Activated T-cell treated with anti-CD3 and anti-CD28 coated beads for 24 hours (primary cell): ENCODE results near the gene PRKCQ.
A peak's percentile ranks its signal among the peaks of the same experiment; 100 is the strongest.
"Not testable (repeated sequence)": the region's sequence is repeated elsewhere in the genome, so short reads cannot be mapped to it uniquely, and the experiment has no call there.

Experiments
- DNase-seq: peaks from one replicate; pipeline ENCODE4 v3.0.0-alpha.2; 2020; ENCODE audit warnings: low read depth

PRKCQ gene

DNA sequence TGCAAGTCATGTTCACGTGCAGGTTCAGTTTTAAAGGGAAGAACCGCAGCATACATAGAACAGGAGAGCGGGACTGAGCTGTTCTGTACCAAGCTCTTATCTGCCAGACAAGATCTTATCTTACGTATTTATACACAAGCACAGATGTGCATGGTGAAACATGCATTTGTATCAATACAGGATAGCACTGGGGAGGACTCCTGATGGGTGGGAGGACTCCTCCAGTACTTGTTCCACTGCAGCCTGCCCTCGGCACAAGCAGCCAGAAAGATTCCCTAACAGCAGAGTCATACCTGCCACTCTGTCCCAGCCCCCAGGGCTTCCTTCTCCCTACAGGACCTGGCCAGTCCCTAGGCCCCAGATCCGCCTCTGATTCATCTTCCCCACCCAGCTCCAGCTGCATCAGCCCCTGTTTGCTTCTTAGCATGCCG lies 13.2 kb upstream of the PRKCQ start:
- no peak for DNase-seq

DNA sequence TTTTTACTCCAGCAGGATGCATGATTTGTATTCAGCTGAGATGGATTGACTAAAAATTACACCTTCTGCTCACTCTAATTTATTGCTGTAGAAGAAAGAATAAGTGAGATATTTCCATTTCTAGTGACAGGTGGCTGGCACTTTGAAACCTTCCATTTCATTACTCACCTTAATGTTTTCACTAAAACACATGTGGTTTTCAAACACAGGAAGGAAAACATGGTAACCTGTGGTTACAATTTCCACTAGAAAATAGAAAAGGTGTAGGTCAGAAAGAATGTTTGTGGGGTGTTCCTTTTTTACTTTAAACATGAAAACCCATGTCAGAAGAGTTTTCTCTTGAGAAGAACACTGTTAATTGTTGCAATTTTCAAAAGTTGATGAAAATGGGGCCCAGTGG lies 12.0 kb upstream of the PRKCQ start:
- DNase-seq, result no peak

DNA sequence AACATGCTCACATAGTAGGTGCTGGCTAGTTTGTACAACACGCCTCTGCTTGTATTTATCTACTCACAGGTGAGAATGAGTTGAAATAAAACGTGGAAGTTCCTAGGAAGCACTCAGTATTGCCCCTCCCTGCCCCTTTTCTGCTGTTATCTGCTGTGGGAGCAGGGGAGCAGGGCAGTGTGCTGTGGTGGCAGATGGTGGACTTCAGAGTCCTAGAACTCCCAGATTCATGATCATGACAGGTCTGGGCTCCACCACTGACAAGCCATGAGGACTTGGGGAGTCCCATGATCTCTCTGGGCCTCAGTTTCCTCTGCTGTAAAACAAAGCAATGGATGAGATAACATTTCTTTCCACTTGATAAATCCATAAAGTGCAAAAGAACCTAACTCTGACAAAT lies 11.6 kb upstream of the PRKCQ start:
- DNase-seq, result no peak

DNA sequence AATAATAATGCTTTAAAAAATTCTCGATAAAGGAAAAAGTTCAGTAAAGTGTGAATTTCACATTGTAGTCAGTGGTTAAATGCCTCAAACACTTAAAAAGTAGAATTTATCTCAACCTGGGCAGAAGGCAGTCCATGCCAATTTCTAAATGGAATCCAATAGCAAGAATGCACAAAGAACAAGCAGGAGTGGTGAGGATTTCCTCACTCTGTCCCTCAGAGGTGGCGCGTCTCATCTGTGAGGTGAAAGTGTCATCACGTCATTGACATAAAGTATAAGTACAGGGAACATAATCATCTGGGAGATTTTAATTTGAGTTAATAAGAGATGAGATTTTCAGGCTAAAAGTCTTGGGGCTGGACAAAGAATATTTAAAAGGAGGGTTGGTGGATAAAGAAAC lies 10.0 kb upstream of the PRKCQ start:
- DNase-seq, result no peak

DNA sequence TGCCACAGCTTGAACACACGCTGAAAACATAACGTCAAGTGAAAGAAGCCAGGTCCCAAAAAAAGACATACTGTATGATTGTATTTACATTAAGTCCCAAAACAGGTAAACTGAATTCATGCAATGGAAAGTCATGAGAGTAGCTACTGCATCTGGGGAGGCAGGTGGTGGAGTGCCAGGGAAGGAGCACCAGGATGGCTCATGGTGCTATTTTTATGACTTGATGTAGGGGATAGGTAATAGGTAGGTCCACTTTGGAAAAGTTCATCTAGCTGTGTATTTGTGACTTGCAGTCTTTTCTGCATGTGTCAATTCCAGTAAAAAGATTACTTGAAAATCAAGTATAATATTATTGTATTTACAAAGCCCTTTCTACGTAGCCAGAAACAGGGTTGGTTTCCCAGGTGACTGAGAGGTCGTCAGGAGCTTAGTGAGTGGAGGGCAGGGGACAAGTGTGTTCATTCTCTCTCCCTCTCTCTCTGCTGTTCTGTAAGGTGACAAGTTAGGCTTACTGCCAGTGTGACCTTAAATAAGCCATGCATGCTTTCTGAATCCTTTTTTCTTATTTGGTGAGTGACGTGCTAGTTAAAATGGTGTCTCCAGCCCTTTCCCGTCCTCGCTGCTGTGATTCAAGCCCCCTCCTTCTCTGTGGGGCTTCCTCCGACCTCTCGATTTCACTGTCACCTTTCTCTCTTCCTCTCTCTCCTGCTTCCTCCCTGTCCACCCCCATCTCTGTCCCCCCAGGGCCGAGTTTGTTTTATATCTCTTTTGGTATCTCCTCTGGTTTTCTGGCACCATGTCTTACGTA lies 9.4 kb upstream of the PRKCQ start:
- DNase-seq, result no peak

DNA sequence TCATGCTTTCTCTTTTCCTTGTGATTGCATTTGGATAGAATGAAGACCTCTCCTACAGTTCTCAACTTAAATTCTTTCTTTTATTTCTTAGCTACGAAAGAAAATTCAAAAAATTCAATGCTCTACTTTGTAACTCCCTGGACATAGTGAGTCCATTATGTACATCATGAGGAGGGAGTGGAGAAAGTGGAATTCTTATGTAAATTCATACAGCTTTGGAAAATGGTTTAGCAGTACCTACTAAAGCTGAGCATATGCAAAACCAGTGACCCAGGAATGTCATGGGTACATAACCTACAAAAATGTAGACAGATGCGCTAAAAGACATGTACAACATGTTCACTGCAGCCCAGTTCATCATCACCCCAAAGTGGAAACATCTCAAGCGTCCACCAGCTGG lies 8.8 kb upstream of the PRKCQ start:
- no peak for DNase-seq

DNA sequence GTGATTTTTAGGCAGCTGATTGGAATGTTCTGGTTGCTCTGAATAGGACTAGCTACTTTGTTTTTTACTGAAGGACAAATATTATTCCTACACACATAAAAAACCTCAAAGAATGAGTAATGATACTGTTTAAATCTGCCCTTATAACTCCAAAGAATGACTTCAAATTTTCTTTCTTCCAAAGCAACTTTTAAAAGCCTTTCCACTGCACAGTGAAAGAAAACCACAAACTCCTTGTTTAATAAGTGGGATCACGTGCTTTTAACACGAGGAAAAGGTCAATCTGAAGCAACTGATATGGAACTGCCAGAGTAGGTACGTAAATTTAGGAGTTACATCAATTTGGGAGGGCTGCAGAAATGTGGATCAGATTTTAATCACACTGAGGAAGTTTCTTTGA lies 8.0 kb upstream of the PRKCQ start:
- DNase-seq, result no peak

DNA sequence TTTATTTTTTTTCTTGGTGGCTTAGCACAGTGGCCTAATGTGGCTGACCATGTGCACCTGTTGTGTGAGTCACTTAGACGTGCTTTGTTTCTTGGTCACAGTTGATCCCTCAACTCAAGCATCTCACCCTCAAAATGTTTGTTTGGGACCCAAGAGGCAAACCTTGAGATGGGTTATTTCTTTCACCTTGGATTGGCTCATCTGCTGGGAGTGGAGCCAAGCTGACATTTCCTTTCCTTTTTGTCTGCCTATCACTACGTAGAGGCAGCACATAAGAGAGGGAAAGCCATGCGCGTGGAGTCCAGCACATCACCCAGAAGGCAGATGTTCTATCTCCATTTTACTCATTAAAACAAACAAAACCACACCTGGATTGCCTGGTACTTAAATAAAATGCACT lies 6.4 kb upstream of the PRKCQ start:
- no peak for DNase-seq

DNA sequence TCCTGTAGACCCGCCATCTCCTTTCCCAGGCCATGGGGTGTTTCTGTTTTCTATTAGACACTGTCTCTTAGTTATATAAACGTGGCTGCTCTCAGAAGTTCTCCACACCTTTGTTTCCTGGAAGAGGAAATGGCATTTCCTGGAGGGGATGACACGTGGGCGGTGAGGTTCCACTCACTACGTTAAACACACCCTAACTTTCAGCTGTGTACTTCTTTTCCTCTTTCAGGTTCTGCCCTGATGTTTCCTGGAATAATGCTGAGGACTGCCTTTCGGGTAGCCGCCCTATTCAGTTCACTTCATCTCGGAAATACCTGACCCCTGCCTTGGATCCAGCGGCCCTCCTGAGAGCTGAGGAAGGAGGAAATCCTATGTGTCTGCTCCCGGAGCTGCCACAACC lies 3.4 kb upstream of the PRKCQ start:
- peak; percentile 72 for DNase-seq

DNA sequence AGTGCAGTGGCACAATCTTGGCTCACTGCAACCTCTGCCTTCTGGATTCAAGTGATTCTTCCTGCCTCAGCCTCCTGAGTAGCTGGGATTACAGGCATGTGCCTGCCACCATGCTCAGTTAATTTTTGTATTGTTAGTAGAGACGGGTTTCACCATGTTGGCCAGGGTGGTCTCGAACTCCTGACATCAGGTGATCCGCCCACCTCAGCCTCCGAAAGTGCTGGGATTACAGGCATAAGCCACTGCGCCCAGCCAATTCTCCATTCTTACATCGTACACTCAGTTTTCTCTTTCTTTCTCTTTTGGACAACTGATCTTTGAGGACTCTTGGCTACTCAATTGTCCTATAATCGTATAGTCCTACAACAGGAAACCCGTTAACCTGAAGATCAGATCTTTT lies 2.8 kb upstream of the PRKCQ start:
- not testable (repeated sequence) for DNase-seq

DNA sequence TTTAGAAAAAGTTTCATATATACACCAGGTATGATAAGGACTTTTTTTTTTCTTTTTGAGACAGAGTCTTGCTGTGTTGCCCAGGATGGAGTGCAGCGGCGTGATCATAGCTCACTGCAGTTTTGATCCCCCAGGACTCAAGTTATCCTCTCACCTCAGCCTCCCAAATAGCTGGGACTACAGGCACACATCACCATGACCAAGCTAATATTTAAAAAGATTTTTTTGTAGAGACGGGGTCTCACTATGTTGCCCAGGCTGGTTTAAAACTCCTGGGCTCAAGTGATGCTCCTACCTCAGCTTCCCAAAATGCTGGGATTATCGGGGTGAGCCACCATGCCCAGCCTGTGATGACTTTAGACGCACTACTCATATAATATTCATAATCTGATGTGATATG lies 2.2 kb upstream of the PRKCQ start:
- DNase-seq, result no peak

DNA sequence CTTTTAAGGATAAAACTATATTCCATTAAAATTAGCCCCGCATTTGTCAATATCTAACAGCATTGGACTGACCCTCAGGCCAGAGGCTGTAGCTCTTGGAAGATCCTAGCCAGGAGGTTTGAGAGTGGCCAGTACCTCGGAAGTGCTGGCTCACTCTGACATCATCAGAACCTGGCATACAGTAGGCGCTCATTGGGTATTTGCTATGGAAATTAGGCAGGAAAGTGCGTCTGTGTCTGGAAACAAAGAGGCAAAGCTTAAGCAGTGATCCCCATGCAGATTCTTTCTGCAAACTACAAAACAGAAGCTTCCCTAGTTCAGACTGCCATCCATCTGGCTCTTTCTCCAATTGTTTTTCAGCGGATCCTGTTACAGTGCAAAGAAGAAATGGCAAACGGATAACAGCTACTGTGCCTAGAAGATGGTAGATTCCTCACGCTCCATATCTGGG lies 1.7 kb upstream of the PRKCQ start:
- no peak for DNase-seq

DNA sequence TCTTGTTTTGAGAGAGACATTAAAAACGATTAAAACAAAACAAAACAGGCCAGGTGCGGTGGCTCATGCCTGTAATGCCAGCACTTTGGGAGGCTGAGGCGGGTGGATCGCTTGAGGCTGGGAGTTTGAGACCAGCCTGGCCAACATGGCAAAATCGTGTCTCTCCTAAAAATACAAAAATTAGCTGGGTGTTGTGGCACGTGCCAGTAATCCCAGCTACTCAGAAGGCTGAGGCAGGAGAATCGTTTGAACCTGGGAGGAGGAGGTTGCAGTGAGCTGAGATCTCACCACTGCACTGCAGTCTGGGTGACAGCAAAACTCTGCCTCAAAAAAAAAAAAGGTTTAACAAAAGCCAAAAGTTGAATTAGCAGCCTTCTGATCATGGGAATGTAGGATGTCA lies 1.1 kb upstream of the PRKCQ start:
- not testable (repeated sequence) for DNase-seq

DNA sequence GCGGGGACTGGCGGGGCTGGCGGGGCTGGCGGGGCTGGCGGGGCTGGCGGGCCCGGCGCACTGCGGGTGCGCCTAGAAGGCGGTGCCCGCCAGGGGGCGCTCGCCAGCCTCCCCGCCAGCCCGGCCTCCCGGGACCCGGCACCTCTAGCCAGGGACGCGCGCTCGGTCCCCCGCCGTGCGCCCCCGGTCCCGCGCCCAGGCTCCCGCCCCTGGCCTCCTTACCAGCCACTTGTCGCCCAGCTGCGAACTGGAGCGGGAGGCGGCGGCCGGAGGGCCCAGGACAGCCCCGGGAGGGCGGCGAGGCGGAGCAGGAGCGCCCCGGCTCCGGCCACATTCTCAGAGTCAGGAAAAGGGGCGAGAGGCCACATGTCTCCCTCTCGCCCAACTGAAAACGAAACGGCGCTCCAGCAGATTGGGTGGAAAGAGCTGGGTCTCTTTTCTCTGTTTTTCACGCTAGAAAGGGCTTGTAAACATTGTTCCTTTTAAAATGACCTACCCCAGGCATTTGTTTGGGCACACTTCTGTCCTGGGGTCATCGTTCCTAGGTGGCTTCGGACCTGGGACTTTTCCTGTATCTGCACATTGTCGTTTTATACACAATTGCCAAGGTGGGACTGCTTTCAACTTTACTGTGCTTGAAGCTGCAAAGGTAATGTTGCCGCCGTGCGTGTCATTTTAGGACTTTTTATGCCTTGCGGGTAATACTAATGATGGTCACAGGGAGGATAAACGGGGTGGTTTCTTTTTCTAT lies 378 bp upstream of the PRKCQ start:
- DNase-seq, result peak; percentile 77

DNA sequence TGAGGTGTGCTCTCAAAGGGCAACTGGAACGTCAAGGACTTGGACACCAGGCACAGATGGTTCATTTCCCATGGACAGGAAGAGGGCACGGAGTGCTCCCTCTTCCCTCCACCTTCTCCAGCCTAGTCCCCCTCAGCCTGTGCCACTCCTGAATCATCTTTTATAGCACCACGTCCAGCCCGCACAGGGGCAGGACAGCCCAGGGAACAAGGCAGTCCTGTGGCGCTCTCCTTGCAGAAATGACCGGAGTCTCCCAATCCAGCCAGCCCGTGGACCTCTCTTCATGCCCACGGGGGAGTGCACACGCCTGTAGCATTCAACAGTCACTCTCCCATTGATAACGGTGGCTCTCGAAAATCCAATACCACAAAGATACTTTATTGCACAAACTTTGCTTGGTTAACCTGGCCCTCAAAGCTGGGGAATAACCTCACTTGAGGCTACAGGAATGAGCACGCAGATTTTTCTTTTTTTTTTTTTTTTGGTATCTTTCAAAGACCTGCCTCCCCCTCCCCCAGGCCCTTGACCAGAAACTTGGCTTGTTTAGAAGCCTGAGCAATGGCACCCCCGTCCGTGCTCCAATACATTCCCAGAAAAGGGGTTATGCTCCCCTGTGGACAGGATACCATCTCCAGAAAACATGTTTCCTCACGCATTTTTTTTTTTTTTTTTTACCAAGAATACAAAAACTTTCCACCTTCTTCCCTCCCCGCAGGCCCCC lies 733 bp downstream of the PRKCQ start:
- DNase-seq, result no peak

DNA sequence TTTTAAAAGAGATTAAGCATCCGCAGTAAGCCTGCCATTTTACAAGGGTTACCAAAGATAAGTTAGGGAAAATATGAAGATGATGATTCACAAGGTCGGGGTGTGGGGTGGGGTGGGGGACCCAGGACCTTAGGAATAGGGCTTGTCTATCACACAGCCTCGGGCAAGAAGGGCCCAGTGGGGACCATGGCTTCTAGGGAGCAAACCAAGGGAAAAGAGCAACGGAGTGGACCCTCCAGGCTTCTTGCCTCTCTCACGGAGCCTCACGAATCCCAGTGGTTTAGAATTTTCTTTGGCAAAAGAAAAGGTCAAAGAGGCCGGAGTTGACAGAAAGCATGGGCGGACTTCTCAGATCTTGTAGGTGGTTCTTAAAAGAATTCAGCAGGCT lies 1.3 kb downstream of the PRKCQ start:
- no peak for DNase-seq

DNA sequence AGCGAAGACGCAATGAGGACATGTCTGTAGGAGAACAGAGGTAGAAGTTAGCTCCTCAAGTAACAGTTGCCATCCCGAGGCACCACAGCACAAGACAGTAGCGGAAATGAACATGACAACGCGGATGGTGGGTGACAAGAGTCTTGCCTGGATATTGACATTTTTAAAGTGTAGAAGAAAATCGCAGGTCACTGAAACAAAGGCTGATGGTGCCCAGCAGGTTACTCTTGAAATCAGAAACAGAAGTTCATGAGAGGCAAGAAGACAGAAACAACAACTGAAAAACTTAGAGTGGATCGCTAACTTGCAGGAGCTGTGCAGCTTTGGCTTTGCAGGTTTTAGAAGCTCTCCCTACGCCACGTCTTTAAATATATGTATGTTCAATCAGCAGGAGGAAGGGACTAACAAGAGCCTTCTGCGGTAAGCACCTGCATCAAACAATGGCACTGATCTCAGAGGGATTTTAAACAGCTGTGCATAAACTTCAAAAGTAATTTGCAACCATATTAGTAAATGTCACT lies 1.8 kb downstream of the PRKCQ start:
- DNase-seq, result no peak

DNA sequence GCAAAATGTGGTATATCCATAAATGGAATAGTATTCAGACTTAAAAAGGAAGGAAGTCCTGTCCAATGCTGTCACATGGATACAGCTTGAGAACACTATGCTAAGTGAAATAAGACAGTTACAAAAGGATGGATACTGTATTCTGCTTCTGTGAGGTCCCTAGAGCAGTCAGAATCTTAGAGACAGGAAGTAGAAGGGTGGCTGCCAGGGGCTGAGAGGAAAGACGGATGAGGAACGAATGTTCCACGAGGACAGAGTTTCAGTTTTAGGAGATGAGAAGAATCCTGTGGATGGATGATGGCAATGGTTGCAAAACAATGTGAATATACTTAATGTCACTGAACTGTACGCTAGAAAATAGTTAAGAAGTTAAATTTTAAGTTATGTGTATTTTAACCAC lies 3.8 kb downstream of the PRKCQ start:
- DNase-seq, result no peak

DNA sequence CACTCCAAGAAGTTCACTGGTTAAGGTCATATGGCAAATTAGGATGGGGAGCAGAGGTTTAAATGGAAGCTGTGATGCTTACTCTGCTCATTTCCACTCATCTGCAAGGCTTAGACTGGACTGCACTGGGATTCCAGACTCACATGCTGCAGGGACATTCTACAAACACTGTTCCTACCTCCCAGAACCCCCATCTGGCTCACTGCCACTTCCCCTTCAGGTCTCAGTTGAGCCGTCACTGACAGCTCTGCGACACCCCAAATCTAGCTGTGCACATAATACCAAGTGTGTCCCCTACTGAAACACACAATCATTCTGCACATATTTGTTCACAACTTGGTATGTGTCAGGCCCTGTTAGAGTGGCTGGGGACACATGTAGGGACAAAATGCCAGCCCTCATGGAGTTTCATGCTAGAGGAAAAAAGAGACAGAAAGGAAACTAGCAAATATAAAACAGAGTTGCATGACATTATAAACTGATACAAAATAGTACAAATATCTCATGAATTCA lies 5.4 kb downstream of the PRKCQ start:
- no peak for DNase-seq

DNA sequence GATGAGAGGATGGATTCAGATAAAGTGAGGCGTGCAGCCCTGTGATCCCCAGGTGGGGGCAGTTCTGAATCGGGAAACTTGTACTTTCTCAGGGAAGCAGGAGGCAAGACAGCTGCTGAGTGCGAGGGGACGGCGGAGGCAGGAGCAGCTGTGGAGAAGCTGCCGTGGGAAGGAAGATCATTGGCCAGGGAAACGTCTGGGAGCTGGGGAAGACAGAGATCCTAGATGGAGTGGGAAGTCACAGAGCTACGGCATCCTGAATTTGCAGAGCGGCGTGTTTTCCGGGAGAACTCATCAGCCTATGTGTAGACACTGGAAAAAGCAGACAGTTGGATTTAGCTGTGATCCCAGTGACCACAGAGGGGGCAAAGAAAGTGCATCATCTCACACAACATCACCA lies 9.2 kb downstream of the PRKCQ start:
- no peak for DNase-seq

DNA sequence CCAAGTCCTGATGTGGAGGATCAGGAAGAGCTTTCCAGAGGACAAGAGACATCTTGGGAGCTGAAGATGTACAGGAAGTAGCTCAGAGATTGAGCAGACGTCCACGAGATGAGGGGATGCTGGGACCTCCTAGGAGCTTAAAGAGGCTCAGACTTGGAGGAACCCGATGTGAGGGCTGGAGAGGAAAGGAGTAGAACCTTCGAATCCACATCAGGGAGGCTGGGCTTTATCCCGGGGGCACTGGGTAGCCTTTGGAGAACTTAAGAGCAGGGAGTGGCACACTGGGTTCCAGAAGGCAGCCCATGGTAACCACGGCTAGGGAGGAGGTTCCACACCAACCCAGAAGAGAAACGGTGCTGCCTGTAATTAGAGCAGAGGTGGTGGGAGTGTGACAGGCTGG lies 10.8 kb downstream of the PRKCQ start:
- DNase-seq, result no peak

DNA sequence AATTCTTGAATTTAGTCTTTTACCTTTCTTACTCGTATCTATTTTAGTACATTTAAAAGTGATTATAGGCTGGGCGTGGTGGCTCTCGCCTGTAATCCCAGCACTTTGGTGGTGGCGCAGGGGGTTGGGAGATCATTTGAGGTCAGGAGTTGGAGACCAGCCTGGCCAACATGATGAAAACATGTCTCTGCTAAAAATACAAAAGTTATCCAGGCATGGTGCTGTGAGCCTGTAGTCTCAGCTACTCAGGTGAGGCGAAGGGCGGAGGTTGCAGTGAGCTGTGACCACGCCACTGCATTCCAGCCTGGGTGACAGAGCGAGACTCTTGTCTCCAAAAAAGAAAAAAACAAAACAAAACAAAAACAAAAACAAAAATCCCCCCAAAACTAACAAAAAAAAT lies 12.2 kb downstream of the PRKCQ start:
- no peak for DNase-seq
